Neural cell (in vitro differentiated cells): ENCODE data around the gene PRKAB2. TPM values are rescaled to one million over a fixed set of nuclear protein-coding genes. Genes with fewer than 3 reads are reported as not detected.

ENCODE experiments used
- H2AFZ ChIP-seq: fragments of 200-600, 300-800 bp; sonication (generic), shearing (Covaris generic); 2 replicates; pipeline ENCODE4 v1.6.0; 2014; ENCODE audit warnings: low read depth, mild to moderate bottlenecking, antibody characterized with exemption, low read length, moderate library complexity
- H3F3A ChIP-seq: fragments of 200-600 bp; shearing (Covaris generic); 2 replicates; pipeline ENCODE4 v1.6.1; 2016; ENCODE audit warnings: mild to moderate bottlenecking, moderate library complexity, mixed read lengths, antibody characterized with exemption, low read length; ENCODE audit not compliant: insufficient read depth, poor library complexity, severe bottlenecking
- H3K27ac ChIP-seq: fragments of 200-600, 300-800 bp; sonication (generic), shearing (Covaris generic); 2 replicates; pipeline ENCODE4 v1.5.1; 2014; ENCODE audit warnings: mild to moderate bottlenecking, low read length, moderate library complexity
- H3K27me3 ChIP-seq: fragments of 300-800, 200-600 bp; sonication (generic), shearing (Covaris generic); 2 replicates; pipeline ENCODE4 v1.6.0; 2014; ENCODE audit warnings: mild to moderate bottlenecking, low read depth, low read length, moderate library complexity; ENCODE audit not compliant: insufficient read depth
- H3K36me3 ChIP-seq: fragments of 300-800, 200-600 bp; sonication (generic), shearing (Covaris generic); 2 replicates; pipeline ENCODE4 v1.5.1; 2014; ENCODE audit warnings: mild to moderate bottlenecking, antibody characterized with exemption, low read length, moderate library complexity; ENCODE audit not compliant: insufficient read depth
- H3K4me2 ChIP-seq: fragments of 300-800, 200-600 bp; sonication (generic), shearing (Covaris generic); 2 replicates; pipeline ENCODE4 v1.6.0; 2014; ENCODE audit warnings: mild to moderate bottlenecking, low read length
- H3K4me3 ChIP-seq: fragments of 300-800, 200-600 bp; sonication (generic), shearing (Covaris generic); 2 replicates; pipeline ENCODE4 v1.5.1; 2014; ENCODE audit warnings: mild to moderate bottlenecking, low read length, moderate library complexity
- H3K79me2 ChIP-seq: fragments of 200-600 bp; shearing (Covaris generic); replicated peaks from 2 replicates; pipeline ENCODE4 v1.6.0; 2014; ENCODE audit warnings: mild to moderate bottlenecking, low read length, moderate library complexity; ENCODE audit not compliant: insufficient read depth
- H3K9ac ChIP-seq: fragments of 300-800, 200-600 bp; sonication (generic), shearing (Covaris generic); 2 replicates; pipeline ENCODE4 v1.6.1; 2016; ENCODE audit warnings: mild to moderate bottlenecking, low read length, mixed read lengths
- H3K9me2 ChIP-seq: fragments of 200-600 bp; shearing (Covaris generic); 2 replicates; pipeline ENCODE4 v1.6.1; 2016; ENCODE audit warnings: mild to moderate bottlenecking, low read length, mixed read lengths; ENCODE audit not compliant: insufficient read depth
- H3K9me3 ChIP-seq: fragments of 200-600, 300-800 bp; sonication (generic), shearing (Covaris generic); 2 replicates; pipeline ENCODE4 v1.6.1; 2016; ENCODE audit warnings: mild to moderate bottlenecking, mixed run types, low read length, moderate library complexity, mixed read lengths
- H4K20me1 ChIP-seq: fragments of 200-600 bp; shearing (Covaris generic); 2 replicates; pipeline ENCODE4 v1.6.1; 2016; ENCODE audit warnings: mild to moderate bottlenecking, mixed run types; ENCODE audit not compliant: insufficient read depth
- CTCF ChIP-seq: fragments of 450-650 bp; IDR thresholded peaks from 2 replicates; pipeline ENCODE4 v1.5.1; 2014; ENCODE audit warnings: antibody characterized with exemption, mild to moderate bottlenecking, moderate library complexity; ENCODE audit not compliant: poor library complexity, severe bottlenecking
- EP300 ChIP-seq: fragments of 450-650 bp; conservative IDR thresholded peaks from 2 replicates; pipeline ENCODE4 v1.6.1; 2014; ENCODE audit warnings: antibody characterized with exemption, mild to moderate bottlenecking, moderate library complexity; ENCODE audit not compliant: poor library complexity, severe bottlenecking
- EZH2 ChIP-seq: fragments of 200-600, 300-800 bp; shearing (Covaris generic), sonication (generic); IDR thresholded peaks from 2 replicates; pipeline ENCODE4 v1.6.1; 2014; ENCODE audit warnings: antibody characterized with exemption, low read length, borderline replicate concordance, mild to moderate bottlenecking; ENCODE audit not compliant: insufficient read depth, poor library complexity, severe bottlenecking
- MXI1 ChIP-seq: fragments of 450-650 bp; conservative IDR thresholded peaks from 2 replicates; pipeline ENCODE4 v1.6.1; 2014; ENCODE audit warnings: antibody characterized with exemption, mild to moderate bottlenecking; ENCODE audit not compliant: poor library complexity, severe bottlenecking
- POLR2AphosphoS5 ChIP-seq: IDR thresholded peaks from 2 replicates; pipeline ENCODE4 v1.6.1; 2012
- RAD21 ChIP-seq: fragments of 450-650 bp; conservative IDR thresholded peaks from 2 replicates; pipeline ENCODE4 v1.6.1; 2014; ENCODE audit warnings: antibody characterized with exemption, mild to moderate bottlenecking, moderate library complexity
- REST ChIP-seq: IDR thresholded peaks from 2 replicates; pipeline ENCODE4 v1.6.1; 2012; ENCODE audit warnings: borderline replicate concordance
- SMC3 ChIP-seq: fragments of 450-650 bp; conservative IDR thresholded peaks from 2 replicates; pipeline ENCODE4 v1.6.1; 2014; ENCODE audit warnings: antibody characterized with exemption, mild to moderate bottlenecking, moderate library complexity; ENCODE audit not compliant: poor library complexity
- TAF1 ChIP-seq: IDR thresholded peaks from 2 replicates; pipeline ENCODE4 v1.6.1; 2012; ENCODE audit warnings: low read depth
- polyA plus RNA-seq: library from polyadenylated mRNA; depleted of rRNA; stranded (reverse); fragments of >200 nt; gene quantifications from 2 replicates; pipeline ENCODE4 v1.2.3, GENCODE V29; 2014

Gene PRKAB2
- polyA plus RNA-seq, 1 donor from 2014 or later = 39.9 TPM

GRCh38 chr1:147129116-147129873, 43.0 kb downstream of the PRKAB2 start:
- Histone ChIP-seq H3K9me3 (no peaks in the 10 kb centered on the region), H3F3A (no peaks in the 10 kb centered on the region), H3K27ac (no peak overlapping the region), H3K79me2 (no peaks in the 10 kb centered on the region), H2AFZ (no peak overlapping the region), H3K4me3 (no peak overlapping the region), H4K20me1 (no peaks in the 10 kb centered on the region), H3K9me2 (no peaks in the 10 kb centered on the region), H3K36me3 (no peaks in the 10 kb centered on the region), H3K27me3 (no peaks in the 10 kb centered on the region), H3K4me2 (no peak overlapping the region), H3K9ac (no peak overlapping the region)
- TF ChIP-seq TAF1 (no peak), RAD21 (no peak), EP300 (no peak), EZH2 (no peak), POLR2AphosphoS5 (no peak), MXI1 (no peak), CTCF (no peak), REST (no peak), SMC3 (no peak)

- H3F3A ChIP-seq = no peaks in the 10 kb centered on the region
- H3K9ac ChIP-seq = no peak overlapping the region
- no peaks in the 10 kb centered on the region for H3K36me3 ChIP-seq
- H3K4me2 ChIP-seq = no peak overlapping the region
- H3K9me3 ChIP-seq = no peaks in the 10 kb centered on the region
- no peak overlapping the region for H3K4me3 ChIP-seq
- no peaks in the 10 kb centered on the region for H4K20me1 ChIP-seq
- no peaks in the 10 kb centered on the region for H3K9me2 ChIP-seq
- no peaks in the 10 kb centered on the region for H3K79me2 ChIP-seq
- H2AFZ ChIP-seq = no peak overlapping the region
- no peaks in the 10 kb centered on the region for H3K27me3 ChIP-seq
- no peak overlapping the region for H3K27ac ChIP-seq
- no peak for TF ChIP-seq RAD21
- no peak for TF ChIP-seq CTCF
- no peak for TF ChIP-seq EP300
- no peak for TF ChIP-seq EZH2
Observed at GRCh38 chr1:147124266-147124665, 48.0 kb downstream of the PRKAB2 start.
